SK-N-SH treated with all-trans-retinoic acid at 6 μM for 48 hours (cell line): ENCODE data around the gene PTPRH.
"Not testable (repeated sequence)": the region's sequence is repeated elsewhere in the genome, so short reads cannot be mapped to it uniquely, and the experiment has no call there.

Experiments used
- ATAC-seq: fragments of 200-7000 bp; cut with Tn5 transposase; 3 replicates; pipeline ENCODE4 v1.9.1; 2020; ENCODE audit warnings: mild to moderate bottlenecking, moderate library complexity
- ARNTL ChIP-seq: fragments of 450-650 bp; formaldehyde crosslinking; IDR thresholded peaks from 2 replicates; pipeline ENCODE4 v1.5.0; 2020; ENCODE audit warnings: low read depth, mild to moderate bottlenecking, moderate library complexity, borderline replicate concordance
- BACH2 ChIP-seq: fragments of 250-450 bp; sonication (Bioruptor Pico); IDR thresholded peaks from 2 replicates; pipeline ENCODE4 v1.9.0; 2021; ENCODE audit warnings: mild to moderate bottlenecking, borderline replicate concordance
- CSDC2 ChIP-seq: fragments of 250-450 bp; sonication (Bioruptor Pico); IDR thresholded peaks from 2 replicates; pipeline ENCODE4 v1.5.0; 2020; ENCODE audit warnings: mild to moderate bottlenecking, moderate library complexity
- CSRNP3 ChIP-seq: fragments of 250-450 bp; sonication (Bioruptor Pico); IDR thresholded peaks from 2 replicates; pipeline ENCODE4 v1.5.1; 2021; ENCODE audit warnings: mild to moderate bottlenecking, moderate library complexity
- ESRRG ChIP-seq: fragments of 250-450 bp; sonication (Bioruptor Pico); IDR thresholded peaks from 2 replicates; pipeline ENCODE4 v1.6.1; 2021; ENCODE audit warnings: mild to moderate bottlenecking
- GLIS3 ChIP-seq: fragments of 250-450 bp; sonication (Bioruptor Pico); IDR thresholded peaks from 2 replicates; pipeline ENCODE4 v1.5.0; 2020; ENCODE audit warnings: mild to moderate bottlenecking, moderate library complexity
- ISL1 ChIP-seq: fragments of 250-450 bp; sonication (Bioruptor Pico); IDR thresholded peaks from 2 replicates; pipeline ENCODE4 v2.1.2; 2022; ENCODE audit warnings: mild to moderate bottlenecking, moderate library complexity
- OSR1 ChIP-seq: fragments of 250-450 bp; sonication (Bioruptor Pico); IDR thresholded peaks from 2 replicates; pipeline ENCODE4 v1.8.0; 2022; ENCODE audit warnings: moderate library complexity, mild to moderate bottlenecking, inconsistent platforms
- PATZ1 ChIP-seq: fragments of 250-450 bp; sonication (Bioruptor Pico); IDR thresholded peaks from 2 replicates; pipeline ENCODE4 v1.8.0; 2020; ENCODE audit warnings: mild to moderate bottlenecking, moderate library complexity, borderline replicate concordance
- POU6F1 ChIP-seq: fragments of 250-450 bp; sonication (Bioruptor Pico); IDR thresholded peaks from 2 replicates; pipeline ENCODE4 v1.8.0; 2021; ENCODE audit warnings: low read depth, mild to moderate bottlenecking, moderate library complexity, borderline replicate concordance
- PPARA ChIP-seq: fragments of 250-450 bp; sonication (Bioruptor Pico); IDR thresholded peaks from 2 replicates; pipeline ENCODE4 v1.5.0; 2020; ENCODE audit warnings: mild to moderate bottlenecking, borderline replicate concordance
- SNAI2 ChIP-seq: fragments of 250-450 bp; sonication (Bioruptor Pico); IDR thresholded peaks from 2 replicates; pipeline ENCODE4 v1.5.0; 2020; ENCODE audit warnings: mild to moderate bottlenecking, moderate library complexity
- TCF4 ChIP-seq: fragments of 250-450 bp; sonication (Bioruptor Pico); IDR thresholded peaks from 2 replicates; pipeline ENCODE4 v1.8.0; 2021; ENCODE audit warnings: mild to moderate bottlenecking, moderate library complexity, borderline replicate concordance
- TOX ChIP-seq: fragments of 250-450 bp; sonication (Bioruptor Pico); IDR thresholded peaks from 2 replicates; pipeline ENCODE4 v1.8.0; 2021; ENCODE audit warnings: mild to moderate bottlenecking, moderate library complexity, borderline replicate concordance
- TSHZ2 ChIP-seq: fragments of 250-450 bp; sonication (Bioruptor Pico); IDR thresholded peaks from 2 replicates; pipeline ENCODE4 v1.5.0; 2020; ENCODE audit warnings: mild to moderate bottlenecking, moderate library complexity
- ZFP3 ChIP-seq: fragments of 250-450 bp; sonication (Bioruptor Pico); IDR thresholded peaks from 2 replicates; pipeline ENCODE4 v1.5.0; 2020; ENCODE audit warnings: mild to moderate bottlenecking, moderate library complexity
- ZFP30 ChIP-seq: fragments of 450-650 bp; formaldehyde crosslinking; IDR thresholded peaks from 2 replicates; pipeline ENCODE4 v1.5.0; 2022; ENCODE audit warnings: mild to moderate bottlenecking, moderate library complexity
- ZNF565 ChIP-seq: fragments of 450-650 bp; formaldehyde crosslinking; conservative IDR thresholded peaks from 2 replicates; pipeline ENCODE4 v1.5.0; 2020; ENCODE audit warnings: low read depth, mild to moderate bottlenecking, moderate library complexity
- ZNF70 ChIP-seq: fragments of 450-650 bp; formaldehyde crosslinking; IDR thresholded peaks from 2 replicates; pipeline ENCODE4 v1.5.0; 2020; ENCODE audit warnings: mild to moderate bottlenecking, moderate library complexity
- ZNF8 ChIP-seq: fragments of 450-650 bp; formaldehyde crosslinking; IDR thresholded peaks from 2 replicates; pipeline ENCODE4 v1.5.0; 2020; ENCODE audit warnings: mild to moderate bottlenecking, moderate library complexity

PTPRH gene

GRCh38 chr19:55226788-55227187 lies 17.5 kb upstream of the PTPRH start (continued):
- TF ChIP-seq SNAI2 (CRISPR knock-in tag) (no peak), ZFP3 (no peak), ISL1 (CRISPR knock-in tag) (no peak), ZFP30 (no peak), PPARA (CRISPR knock-in tag) (no peak), TOX (no peak), TCF4 (CRISPR knock-in tag) (no peak), ESRRG (CRISPR knock-in tag) (no peak), OSR1 (CRISPR knock-in tag) (no peak), GLIS3 (CRISPR knock-in tag) (no peak), CSRNP3 (CRISPR knock-in tag) (no peak), ZNF565 (CRISPR knock-in tag) (no peak)

GRCh38 chr19:55226273-55226672 lies 17.0 kb upstream of the PTPRH start:
- ATAC-seq: no peak
- TF ChIP-seq TSHZ2 (CRISPR knock-in tag) (no peak), ARNTL (no peak), PATZ1 (CRISPR knock-in tag) (no peak)

- TF ChIP-seq TOX (no peak), TCF4 (CRISPR knock-in tag) (no peak), ZNF70 (CRISPR knock-in tag) (no peak), ZNF8 (CRISPR knock-in tag) (no peak), ZFP30 (no peak)
- no peak for ATAC-seq
These were observed 16.2 kb upstream of the PTPRH start for GRCh38 chr19:55225415-55225958.

- ATAC-seq: not testable (repeated sequence)
These were observed 15.5 kb upstream of the PTPRH start for GRCh38 chr19:55224679-55225414.

GRCh38 chr19:55224038-55224665 lies 14.9 kb upstream of the PTPRH start:
- no peak for ATAC-seq
- TF ChIP-seq ESRRG (CRISPR knock-in tag) (no peak), POU6F1 (CRISPR knock-in tag) (no peak), PPARA (CRISPR knock-in tag) (no peak), ISL1 (CRISPR knock-in tag) (no peak), PATZ1 (CRISPR knock-in tag) (no peak), BACH2 (CRISPR knock-in tag) (no peak), ZNF8 (CRISPR knock-in tag) (no peak), ZNF565 (CRISPR knock-in tag) (no peak), ARNTL (no peak), OSR1 (CRISPR knock-in tag) (no peak), CSDC2 (CRISPR knock-in tag) (no peak), TSHZ2 (CRISPR knock-in tag) (no peak), ZFP3 (no peak)
